Measurements from ENCODE around the gene NDC1.

The NDC1 gene

DNA sequence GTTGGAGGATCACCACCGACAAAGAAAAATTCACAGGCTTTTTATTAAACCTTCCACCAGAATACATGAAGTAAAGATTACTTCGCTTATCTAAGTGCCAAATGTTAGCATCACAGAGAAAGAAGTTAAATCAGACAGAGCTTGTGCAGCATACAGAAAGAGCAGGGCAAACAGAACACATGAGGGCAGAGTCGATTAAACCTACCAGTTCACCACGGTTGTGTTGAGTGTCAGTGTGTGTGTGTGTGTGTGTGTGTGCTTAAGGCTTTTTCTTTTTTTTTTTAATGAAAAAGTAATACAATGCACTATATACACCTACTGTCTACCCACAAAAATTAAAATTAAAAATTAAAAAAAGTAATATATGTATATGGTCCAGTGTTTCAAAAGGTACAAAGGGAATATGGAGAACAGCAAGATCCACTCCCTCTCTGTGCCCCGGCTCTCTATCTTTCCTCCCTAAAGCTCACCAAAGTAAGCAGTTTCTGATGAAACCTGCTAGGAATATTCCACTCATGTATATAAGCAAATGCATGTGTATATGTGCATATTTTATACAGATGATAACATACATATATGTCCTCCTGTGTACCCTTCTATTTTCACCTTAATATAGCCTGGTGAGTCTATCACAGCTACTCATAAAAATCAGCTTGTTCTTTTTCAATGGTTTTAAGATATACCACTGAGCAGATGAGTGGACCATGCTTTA is 33.8 kb upstream of the NDC1 start:
- DNase-seq, result no peak
- H2AFZ ChIP-seq (ENCODE audit: low read length), result no peak overlapping the region
- H3K4me1 ChIP-seq (ENCODE audit: low read length), result no peaks in the 10 kb centered on the region
- H3K9me3 ChIP-seq (replicated peaks; ENCODE audit: insufficient read depth, low read length), result no peaks in the 10 kb centered on the region
- no peaks in the 10 kb centered on the region for H3K9me2 ChIP-seq (replicated peaks; ENCODE audit: insufficient read depth, low read length)
- no peaks in the 10 kb centered on the region for H3K36me3 ChIP-seq (replicated peaks; ENCODE audit: insufficient read depth, low read length)
- TF ChIP-seq EZH2 (optimal IDR thresholded peaks at IDR 0.05; ENCODE audit: low read depth, low read length), result no peak
- TF ChIP-seq, protein P1, sequence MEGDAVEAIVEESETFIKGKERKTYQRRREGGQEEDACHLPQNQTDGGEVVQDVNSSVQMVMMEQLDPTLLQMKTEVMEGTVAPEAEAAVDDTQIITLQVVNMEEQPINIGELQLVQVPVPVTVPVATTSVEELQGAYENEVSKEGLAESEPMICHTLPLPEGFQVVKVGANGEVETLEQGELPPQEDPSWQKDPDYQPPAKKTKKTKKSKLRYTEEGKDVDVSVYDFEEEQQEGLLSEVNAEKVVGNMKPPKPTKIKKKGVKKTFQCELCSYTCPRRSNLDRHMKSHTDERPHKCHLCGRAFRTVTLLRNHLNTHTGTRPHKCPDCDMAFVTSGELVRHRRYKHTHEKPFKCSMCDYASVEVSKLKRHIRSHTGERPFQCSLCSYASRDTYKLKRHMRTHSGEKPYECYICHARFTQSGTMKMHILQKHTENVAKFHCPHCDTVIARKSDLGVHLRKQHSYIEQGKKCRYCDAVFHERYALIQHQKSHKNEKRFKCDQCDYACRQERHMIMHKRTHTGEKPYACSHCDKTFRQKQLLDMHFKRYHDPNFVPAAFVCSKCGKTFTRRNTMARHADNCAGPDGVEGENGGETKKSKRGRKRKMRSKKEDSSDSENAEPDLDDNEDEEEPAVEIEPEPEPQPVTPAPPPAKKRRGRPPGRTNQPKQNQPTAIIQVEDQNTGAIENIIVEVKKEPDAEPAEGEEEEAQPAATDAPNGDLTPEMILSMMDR (IDR thresholded peaks at IDR 0.05; ENCODE audit: low read length), result no peak
- TF ChIP-seq EZH2phosphoT487 (IDR thresholded peaks at IDR 0.05; ENCODE audit: low read length), result no peak
- H3K4me2 ChIP-seq (ENCODE audit: low read depth, low read length), result no peak overlapping the region
- H3K79me2 ChIP-seq (ENCODE audit: low read length), result no peaks in the 10 kb centered on the region
- no peaks in the 10 kb centered on the region for H4K20me1 ChIP-seq (ENCODE audit: insufficient read depth, low read length)
- no peaks in the 10 kb centered on the region for H3F3A ChIP-seq (ENCODE audit: insufficient read depth, low read length)
- no peaks in the 10 kb centered on the region for H3K27me3 ChIP-seq (replicated peaks; ENCODE audit: insufficient read depth, low read length)
- no peak overlapping the region for H3K27ac ChIP-seq (ENCODE audit: low read length)
- H3K9ac ChIP-seq (ENCODE audit: low read length), result no peak overlapping the region
- no peak overlapping the region for H3K4me3 ChIP-seq (ENCODE audit: low read length)

DNA sequence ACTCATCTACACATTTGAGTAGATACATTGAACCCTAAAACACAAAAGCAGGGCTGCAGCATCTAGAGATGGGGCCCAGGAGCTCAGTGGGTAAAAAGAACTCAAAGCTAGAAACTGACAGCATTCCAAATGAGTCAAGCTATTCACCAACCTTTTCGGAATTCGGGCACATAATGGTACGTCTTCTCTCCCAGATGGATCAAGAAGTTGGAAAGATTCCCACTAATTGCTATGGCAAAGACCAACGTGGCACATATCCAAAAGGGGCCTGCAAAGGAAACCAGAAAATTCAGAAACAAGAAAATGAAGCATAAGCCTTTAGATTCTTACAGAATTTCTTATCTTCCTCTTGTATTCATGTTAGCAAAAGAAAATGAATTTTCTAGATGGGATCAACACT is 33.1 kb upstream of the NDC1 start:
- no peaks in the 10 kb centered on the region for H3K36me3 ChIP-seq (replicated peaks; ENCODE audit: insufficient read depth, low read length)

DNA sequence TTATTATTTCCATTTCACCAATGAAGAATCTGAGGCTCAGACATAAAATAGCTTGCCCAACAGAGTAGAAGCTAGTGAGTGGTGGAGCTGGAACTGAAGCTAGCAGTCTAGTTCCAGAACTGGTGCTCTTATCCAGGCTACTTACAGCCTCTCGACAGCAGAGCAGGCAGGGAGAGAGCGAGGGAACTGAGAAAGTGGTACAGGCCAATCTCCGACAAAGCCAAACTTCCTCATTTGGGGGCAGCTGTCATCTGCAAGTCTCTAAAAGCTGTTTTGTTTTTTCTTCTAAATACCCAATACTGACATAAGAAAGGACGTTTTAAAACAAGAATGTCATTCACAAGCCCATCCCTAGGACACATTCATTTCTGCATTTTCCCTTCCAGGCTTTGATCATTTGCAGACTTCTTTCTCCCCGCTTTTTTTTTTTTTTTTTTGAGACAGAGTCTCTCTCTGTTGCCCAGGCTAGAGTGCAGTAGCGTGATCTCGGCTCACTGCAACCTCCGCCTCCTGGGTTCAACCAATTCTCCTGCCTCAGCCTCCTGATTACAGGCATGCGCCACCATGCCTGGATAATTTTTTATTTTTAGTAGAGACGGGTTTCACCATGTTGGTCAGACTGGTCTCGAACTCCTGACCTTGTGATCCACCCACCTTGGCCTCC is 31.5 kb upstream of the NDC1 start:
- no peak overlapping the region for H3K27ac ChIP-seq (ENCODE audit: low read length)
- no peak overlapping the region for H3K4me3 ChIP-seq (ENCODE audit: low read length)
- H3K36me3 ChIP-seq (replicated peaks; ENCODE audit: insufficient read depth, low read length), result no peaks in the 10 kb centered on the region
- H3K9ac ChIP-seq (ENCODE audit: low read length), result no peak overlapping the region
- TF ChIP-seq EZH2phosphoT487 (IDR thresholded peaks at IDR 0.05; ENCODE audit: low read length) (no peak), EZH2 (optimal IDR thresholded peaks at IDR 0.05; ENCODE audit: low read depth, low read length) (no peak)
- TF ChIP-seq, protein P1 (IDR thresholded peaks at IDR 0.05; ENCODE audit: low read length), result no peak
- no peaks in the 10 kb centered on the region for H3K79me2 ChIP-seq (ENCODE audit: low read length)
- no peaks in the 10 kb centered on the region for H4K20me1 ChIP-seq (ENCODE audit: insufficient read depth, low read length)
- H3K9me2 ChIP-seq (replicated peaks; ENCODE audit: insufficient read depth, low read length), result no peaks in the 10 kb centered on the region
- H3K27me3 ChIP-seq (replicated peaks; ENCODE audit: insufficient read depth, low read length), result no peaks in the 10 kb centered on the region
- DNase-seq, result no peak
- H3K4me1 ChIP-seq (ENCODE audit: low read length), result no peaks in the 10 kb centered on the region
- H3F3A ChIP-seq (ENCODE audit: insufficient read depth, low read length), result no peaks in the 10 kb centered on the region
- no peak overlapping the region for H3K4me2 ChIP-seq (ENCODE audit: low read depth, low read length)
- no peaks in the 10 kb centered on the region for H3K9me3 ChIP-seq (replicated peaks; ENCODE audit: insufficient read depth, low read length)
- H2AFZ ChIP-seq (ENCODE audit: low read length), result no peak overlapping the region

More for the DNA sequence above, 33.1 kb upstream of the NDC1 start:
- H3K27me3 ChIP-seq (replicated peaks; ENCODE audit: insufficient read depth, low read length), result no peaks in the 10 kb centered on the region
- H3K4me1 ChIP-seq (ENCODE audit: low read length), result no peaks in the 10 kb centered on the region
- H2AFZ ChIP-seq (ENCODE audit: low read length), result no peak overlapping the region
- H3K4me3 ChIP-seq (ENCODE audit: low read length), result no peak overlapping the region
- H3K9me3 ChIP-seq (replicated peaks; ENCODE audit: insufficient read depth, low read length), result no peaks in the 10 kb centered on the region
- no peaks in the 10 kb centered on the region for H3K79me2 ChIP-seq (ENCODE audit: low read length)
- TF ChIP-seq EZH2phosphoT487 (IDR thresholded peaks at IDR 0.05; ENCODE audit: low read length) (no peak), EZH2 (optimal IDR thresholded peaks at IDR 0.05; ENCODE audit: low read depth, low read length) (no peak)
- DNase-seq, result no peak
- H3F3A ChIP-seq (ENCODE audit: insufficient read depth, low read length), result no peaks in the 10 kb centered on the region
- H3K9ac ChIP-seq (ENCODE audit: low read length), result no peak overlapping the region
- no peaks in the 10 kb centered on the region for H4K20me1 ChIP-seq (ENCODE audit: insufficient read depth, low read length)
- H3K27ac ChIP-seq (ENCODE audit: low read length), result no peak overlapping the region
- H3K4me2 ChIP-seq (ENCODE audit: low read depth, low read length), result no peak overlapping the region
- no peaks in the 10 kb centered on the region for H3K9me2 ChIP-seq (replicated peaks; ENCODE audit: insufficient read depth, low read length)

DNA sequence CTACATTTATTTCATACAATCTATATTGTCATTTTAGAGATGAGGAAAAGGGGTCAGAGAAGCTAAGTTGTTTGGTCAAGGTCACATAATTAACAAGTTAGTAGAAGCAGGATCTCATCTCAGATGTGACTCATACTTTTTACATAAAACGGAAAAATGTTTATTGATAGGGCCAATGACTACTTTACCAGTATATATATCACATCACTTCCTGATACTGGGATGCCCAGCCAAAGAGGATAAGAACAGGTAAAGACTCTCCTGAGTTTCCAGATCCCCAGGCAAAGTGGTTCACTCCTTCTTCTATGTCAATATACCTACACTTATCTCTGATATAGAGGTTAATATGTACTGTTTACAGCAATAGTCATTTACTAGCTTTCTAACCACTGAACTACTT is 30.5 kb upstream of the NDC1 start:
- Histone ChIP-seq H3K36me3 (replicated peaks; ENCODE audit: insufficient read depth, low read length) (no peaks in the 10 kb centered on the region), H3K27ac (ENCODE audit: low read length) (no peak overlapping the region), H3K4me2 (ENCODE audit: low read depth, low read length) (no peak overlapping the region), H3K79me2 (ENCODE audit: low read length) (no peaks in the 10 kb centered on the region), H3K4me3 (ENCODE audit: low read length) (no peak overlapping the region), H2AFZ (ENCODE audit: low read length) (no peak overlapping the region), H3K27me3 (replicated peaks; ENCODE audit: insufficient read depth, low read length) (no peaks in the 10 kb centered on the region), H3K4me1 (ENCODE audit: low read length) (no peaks in the 10 kb centered on the region), H3K9me2 (replicated peaks; ENCODE audit: insufficient read depth, low read length) (no peaks in the 10 kb centered on the region), H3F3A (ENCODE audit: insufficient read depth, low read length) (no peaks in the 10 kb centered on the region), H3K9me3 (replicated peaks; ENCODE audit: insufficient read depth, low read length) (no peaks in the 10 kb centered on the region), H4K20me1 (ENCODE audit: insufficient read depth, low read length) (no peaks in the 10 kb centered on the region), H3K9ac (ENCODE audit: low read length) (no peak overlapping the region)
- DNase-seq, result no peak
- TF ChIP-seq, protein P1 (IDR thresholded peaks at IDR 0.05; ENCODE audit: low read length), result no peak
- no peak for TF ChIP-seq EZH2 (optimal IDR thresholded peaks at IDR 0.05; ENCODE audit: low read depth, low read length)
- no peak for TF ChIP-seq EZH2phosphoT487 (IDR thresholded peaks at IDR 0.05; ENCODE audit: low read length)
